Stimulated activated CD4-positive, alpha-beta T cell treated with anti-CD3 and anti-CD28 coated beads, Interleukin-12 subunit alpha, Interleukin-12 subunit beta, amount 100 ng/mL, for 24 hours (primary cell): ENCODE measurements around the gene UBA6.
"Not testable (repeated sequence)": the region's sequence is repeated elsewhere in the genome, so short reads cannot be mapped to it uniquely, and the experiment has no call there.

ENCODE experiments used
- DNase-seq, 2 experiments: peaks; one replicate each; pipeline ENCODE4 v3.0.0-alpha.2; 2020; ENCODE audit warnings: low read depth in 2 of 2

The UBA6 gene

DNA sequence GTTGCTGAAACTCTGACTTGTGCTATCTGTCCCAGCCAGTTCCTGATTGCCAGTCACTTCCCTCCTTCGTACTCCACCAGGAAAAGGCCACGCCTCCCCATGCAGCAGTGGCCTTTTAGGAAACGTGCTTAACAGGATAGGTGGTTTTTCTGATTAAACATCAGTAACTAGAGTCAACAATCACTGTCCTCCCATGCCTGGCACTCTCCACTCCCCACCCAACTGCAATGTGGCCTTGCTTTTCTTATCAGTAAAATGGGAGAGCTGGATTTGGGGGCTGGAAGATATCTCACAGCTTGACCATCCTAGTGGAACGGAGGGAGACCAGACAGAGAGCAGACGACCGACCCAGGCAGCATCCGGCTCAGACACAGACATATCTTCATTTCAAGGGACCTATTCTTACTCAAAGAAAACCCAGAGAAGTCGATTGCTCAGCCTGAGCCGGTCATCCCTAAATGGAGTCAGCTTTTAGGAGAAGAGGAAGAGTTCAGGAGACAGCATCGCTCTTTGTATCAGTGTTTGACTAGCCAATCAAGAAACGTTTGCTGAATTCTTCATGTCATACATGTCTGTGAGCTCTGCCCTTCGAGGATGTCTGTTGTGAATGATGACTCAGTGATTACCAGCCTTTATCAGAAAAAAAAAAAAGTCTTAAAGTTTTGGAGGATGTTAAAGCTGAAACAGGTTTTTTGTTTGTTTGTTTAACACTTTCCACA is 12.7 kb upstream of the UBA6 start:
- no peak for DNase-seq

DNA sequence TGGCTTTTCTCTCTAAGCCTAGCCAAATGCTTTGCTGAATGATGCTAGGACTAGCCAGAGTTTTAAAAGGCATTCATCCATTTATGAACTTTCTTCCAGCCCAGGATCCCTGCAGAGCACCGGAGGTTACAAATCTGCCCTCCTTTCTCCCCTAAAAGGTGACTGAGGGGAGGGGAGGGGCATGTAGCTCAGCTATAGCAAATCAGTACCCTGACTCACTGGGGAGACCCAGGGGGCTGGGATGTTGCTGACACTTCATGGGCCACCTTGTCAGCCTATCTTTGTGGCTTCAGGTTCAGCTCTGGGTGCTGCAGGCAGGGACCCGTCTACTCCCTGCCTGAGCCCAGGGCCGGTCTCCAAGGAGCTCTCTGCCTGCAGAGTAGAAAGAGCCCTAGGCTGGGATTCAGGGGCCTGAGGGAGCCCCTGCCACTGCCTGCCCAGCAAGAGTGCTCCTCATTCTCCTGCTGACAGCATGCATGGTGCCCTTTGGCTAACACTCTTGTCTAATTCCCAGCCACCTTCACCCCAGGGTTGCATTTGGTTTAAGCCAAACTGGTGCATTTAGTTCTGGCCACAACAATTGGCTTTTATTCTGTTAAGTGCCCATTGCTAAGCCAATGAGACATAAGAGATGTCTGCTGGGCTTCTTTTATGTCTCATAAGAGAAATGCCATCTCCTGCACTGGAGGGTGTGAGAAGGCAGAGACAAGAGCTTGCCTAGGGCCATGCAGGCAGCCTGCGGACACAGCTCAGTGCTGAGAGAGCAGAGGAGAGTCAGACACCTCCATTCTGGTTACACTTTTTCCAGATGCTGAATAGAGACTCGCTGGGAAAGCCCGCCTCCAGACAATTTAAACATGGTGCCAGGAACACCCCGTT is 11.9 kb upstream of the UBA6 start:
- no peak for DNase-seq

DNA sequence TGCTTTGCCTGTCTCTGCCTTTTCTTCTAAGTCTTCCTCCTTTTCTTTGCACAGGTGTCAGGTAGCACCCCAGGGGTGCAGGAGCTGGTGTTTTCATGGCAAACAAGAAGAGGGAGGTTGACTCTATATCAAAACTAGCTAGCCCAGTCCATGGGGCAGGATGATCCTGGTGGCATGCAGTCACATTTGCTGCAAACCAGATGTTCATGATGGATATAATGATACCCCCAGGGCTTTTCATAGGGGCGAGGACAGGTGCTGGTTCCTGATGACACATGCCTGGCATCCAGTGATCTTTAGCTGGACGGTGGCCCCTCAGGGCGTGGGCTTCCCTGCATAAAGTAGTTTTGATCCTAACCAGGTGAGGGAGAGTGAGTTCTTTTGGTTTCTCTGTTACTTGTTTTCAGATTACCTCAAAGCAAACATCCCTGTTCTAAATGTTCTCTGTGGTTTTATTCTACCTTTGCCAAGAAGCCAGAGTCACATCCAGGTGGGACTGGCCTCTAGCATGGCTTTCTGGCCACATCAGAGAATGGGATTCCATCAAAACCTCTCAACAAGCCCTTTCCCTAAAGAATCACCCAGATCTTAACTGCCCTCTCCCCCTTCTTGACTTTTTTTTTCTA is 11.2 kb upstream of the UBA6 start:
- no peak for DNase-seq

DNA sequence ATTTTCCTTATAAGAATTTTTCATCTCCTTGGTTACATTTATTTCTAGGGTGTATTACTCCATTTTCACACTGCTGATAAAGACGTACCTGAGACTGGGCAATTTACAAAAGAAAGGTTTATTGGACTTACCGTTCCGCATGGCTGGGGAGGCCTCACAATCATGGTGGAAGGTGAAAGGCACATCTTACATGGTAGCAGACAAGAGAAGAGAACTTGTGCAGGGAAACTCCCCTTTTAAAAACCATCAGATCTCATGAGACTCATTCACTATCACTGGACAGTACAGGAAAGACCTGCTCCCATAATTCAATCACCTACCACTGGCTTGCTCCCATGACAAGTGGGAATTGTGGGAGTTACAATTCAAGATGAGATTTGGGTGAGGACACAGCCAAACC is 5.7 kb upstream of the UBA6 start:
- not testable (repeated sequence) for DNase-seq

DNA sequence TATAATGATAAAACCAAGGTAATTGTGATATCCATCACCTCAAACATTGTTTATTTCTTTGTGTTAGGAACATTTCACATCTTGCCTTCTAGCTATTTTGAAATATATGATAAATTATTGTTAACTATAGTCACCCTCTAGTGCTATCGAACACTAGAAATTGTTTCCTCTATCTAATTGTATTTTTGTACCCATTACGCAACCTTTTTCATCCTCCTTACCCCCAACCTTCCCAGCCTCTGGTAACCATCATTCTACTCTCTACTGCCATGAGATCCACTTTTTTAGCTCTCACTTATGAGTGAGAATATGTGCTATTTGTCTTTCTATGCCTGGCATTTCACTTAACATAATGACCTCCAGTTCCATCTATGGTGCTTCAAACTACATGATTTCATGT is 3.9 kb upstream of the UBA6 start:
- DNase-seq, result no peak

DNA sequence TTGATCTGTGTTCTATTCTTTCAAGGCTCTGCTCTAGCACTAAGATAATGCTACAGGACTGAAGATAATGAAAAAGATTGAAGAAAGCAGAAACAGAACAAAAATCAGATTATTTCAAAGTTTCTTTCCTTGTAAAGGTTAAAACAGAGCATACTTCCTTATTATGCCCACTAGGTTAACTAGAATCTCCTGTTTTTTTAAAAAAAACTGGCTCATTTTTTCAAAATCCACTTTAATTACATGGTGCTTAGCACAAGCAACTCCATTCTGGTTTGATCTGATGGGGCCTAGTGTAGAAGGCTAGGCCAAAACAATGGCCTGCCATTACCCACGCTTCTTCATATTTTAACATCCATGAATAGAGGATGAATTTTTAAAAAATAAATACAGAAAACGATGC is 1.2 kb upstream of the UBA6 start:
- DNase-seq, result no peak

DNA sequence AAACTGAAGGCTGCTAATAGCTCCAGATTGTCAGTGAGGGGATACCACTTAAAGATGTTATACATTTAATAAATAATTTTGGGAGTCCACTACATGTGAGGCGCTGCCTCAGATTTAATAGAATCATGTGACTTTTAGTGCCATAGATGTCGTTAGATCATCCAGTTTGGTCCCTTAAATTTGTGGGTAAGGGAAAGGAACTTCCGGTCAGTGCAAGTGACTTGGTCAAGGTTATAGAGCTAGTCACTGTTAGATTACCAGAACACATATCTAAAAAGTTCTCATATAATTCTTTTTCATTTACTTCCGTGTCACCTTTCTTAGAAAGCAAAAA is 529 bp upstream of the UBA6 start:
- DNase-seq, result no peak

DNA sequence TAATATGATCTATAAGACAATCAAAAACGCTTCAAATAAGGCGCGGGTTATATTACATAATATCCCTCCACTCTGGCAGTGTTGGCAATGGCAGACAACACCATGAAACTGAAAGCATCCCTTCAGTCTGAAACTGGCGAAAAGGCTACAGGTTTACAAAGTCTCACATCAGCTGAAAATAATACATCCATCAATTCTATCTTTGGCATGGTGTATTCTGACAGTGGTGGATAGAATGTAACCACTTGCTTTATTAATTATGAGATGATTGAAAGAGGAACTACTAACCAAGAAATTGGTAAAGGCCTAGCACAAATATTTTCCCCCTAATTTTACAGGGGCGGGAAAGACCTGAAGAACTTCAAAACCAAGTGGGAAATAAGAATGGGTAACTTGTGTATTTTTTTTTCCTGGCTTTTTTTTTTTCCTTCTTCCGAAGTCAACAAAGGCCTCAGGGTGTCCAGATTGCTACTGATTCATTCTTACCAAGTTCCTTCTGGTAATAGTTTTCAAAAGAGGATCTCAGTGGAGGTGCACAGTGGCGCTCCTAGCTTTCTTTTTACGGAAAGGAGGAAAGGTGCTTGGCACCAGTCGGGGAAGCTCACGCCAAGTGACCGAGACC is 728 bp downstream of the UBA6 start:
- no peak for DNase-seq

DNA sequence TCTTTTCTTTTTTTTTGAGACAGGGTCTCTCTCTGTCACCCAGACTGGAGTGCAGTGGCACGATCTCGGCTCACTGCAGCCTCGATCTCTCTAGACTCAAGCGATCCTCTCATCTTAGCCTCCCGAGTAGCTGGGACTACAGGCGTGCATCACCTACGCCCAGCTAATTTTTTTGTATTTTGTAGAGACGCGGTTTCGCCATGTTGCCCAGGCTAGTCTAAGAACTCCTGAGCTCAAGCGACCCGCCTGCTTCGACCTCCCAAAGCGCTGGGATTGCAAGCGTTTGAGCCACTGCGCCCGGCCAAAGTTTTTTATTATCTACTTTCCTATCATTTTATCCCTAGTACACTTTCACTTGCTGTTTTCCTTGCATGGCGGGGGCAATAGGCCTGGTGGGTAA is 1.4 kb downstream of the UBA6 start:
- no peak for DNase-seq

DNA sequence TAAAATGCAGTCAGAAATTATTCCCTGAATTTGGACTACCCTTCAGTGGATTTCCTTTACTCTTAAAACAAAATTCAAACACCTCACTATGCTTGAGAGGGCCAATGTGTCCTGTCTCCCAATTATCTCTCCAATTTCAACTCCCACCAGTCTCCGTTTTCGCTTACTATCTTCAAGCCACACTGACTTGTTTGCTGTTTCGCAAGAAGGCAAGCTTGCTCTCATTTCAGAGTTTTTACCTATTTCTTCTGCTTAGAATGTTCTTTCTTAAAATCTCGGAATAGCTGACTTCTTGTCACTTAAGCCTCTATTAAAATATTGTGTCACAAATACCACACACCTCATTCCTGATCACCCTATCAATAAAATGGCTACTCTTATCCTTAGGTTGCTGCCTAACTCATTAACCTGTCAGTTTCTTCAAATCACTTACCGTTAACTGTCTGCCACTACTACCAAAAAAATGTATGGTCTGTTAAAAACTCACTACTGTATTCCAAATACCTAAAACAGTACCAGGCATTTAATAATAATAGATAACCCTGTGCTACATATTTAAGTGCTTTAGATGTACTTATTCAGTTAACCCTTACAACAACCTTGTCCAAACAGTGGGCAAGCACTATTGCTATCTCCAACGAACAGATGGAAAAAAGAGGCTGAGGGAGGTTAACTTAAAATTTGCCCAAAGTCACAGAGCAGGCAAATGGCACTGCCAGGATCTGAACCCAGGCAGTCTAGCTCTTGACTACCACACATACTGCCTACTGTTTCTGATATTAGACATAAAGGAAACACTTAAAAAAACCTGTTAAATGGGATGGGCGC is 2.9 kb downstream of the UBA6 start:
- no peak for DNase-seq

DNA sequence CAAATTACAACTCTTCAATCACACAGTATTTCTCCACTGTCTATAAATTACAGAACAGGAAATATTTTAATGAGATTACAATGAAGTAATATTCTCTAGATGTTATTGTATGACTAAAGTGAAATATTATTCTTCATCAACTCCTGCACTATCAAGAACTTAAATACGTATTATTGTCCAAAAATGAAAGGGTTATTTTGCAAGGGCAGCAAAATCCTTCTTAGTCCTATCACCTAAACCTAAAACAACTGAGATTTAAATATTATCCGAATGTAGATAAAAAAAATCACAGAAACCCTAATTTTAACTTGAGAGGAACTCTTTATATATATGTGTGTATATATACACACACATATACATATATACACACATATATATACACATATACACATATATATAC is 4.9 kb downstream of the UBA6 start:
- DNase-seq, result no peak

DNA sequence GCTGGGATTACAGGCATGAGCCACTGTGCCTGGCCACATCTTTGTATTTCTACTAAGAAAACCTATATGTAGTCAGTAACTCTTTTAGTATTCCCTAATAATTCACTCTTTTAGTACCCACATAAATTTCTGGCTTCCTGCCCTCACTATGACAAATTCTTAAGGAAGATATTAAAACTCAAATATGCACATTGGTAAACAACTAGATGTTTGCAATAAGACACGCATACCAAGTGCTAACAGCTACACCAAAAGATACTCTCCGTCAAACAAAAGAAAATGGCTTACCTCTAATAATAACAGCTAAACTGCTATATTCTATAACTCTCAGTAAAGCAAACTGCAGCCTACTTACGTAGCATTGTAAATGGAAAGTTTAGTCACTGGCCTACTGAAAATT is 6.3 kb downstream of the UBA6 start:
- DNase-seq, result no peak

DNA sequence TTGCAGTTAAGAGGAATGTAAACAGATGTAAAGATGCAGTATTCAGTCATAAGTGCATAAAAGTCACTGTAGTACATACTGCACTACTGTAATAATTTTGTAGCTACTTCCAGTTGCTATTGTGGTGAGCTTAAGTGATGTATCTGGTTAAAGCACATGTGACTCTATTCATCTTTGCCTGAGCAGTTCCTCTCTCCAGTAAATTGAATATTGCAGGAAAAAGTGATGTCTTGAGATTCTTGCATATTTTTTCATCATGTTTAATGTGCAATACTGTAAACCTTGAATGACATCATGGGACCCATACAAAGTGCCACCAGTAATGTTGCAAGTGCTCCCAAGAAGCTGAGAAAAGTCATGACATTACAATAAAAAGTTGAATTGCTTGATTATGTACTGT is 9.6 kb downstream of the UBA6 start:
- DNase-seq, result no peak

DNA sequence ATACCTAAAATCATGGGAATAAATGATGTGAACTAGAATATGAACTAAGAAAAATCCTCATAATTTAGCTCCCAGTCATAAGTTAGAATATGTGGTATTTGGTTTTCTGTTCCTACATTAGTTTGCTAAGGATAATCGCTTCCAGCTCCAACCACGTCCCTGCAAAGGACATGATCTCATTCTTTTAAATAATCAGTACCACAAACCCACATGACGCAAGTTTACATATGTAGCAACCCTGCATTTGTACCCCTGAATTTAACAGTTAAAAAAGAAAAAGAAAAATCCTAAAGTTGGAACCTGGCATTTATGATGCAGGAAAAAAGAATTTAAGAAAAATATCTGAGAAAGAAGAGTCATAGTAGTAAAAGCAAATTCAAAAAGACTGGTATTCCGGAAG is 13.3 kb downstream of the UBA6 start:
- DNase-seq, result no peak

DNA sequence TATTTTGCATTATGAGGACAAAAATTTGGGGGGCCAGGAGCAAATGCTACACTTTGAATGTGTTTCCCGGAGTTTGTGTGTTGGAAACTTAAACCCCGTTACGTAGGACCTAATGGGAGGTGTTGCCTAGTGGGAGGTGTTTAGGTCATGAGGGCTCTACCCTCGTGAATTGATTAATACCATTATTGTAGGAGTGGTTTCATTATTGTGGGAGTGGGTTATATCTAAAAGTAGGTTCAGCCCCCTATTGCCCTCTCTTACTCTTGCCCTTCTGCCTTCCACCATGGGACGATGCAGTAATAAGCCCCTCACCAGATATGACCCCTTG is 15.5 kb downstream of the UBA6 start:
- DNase-seq, result no peak

DNA sequence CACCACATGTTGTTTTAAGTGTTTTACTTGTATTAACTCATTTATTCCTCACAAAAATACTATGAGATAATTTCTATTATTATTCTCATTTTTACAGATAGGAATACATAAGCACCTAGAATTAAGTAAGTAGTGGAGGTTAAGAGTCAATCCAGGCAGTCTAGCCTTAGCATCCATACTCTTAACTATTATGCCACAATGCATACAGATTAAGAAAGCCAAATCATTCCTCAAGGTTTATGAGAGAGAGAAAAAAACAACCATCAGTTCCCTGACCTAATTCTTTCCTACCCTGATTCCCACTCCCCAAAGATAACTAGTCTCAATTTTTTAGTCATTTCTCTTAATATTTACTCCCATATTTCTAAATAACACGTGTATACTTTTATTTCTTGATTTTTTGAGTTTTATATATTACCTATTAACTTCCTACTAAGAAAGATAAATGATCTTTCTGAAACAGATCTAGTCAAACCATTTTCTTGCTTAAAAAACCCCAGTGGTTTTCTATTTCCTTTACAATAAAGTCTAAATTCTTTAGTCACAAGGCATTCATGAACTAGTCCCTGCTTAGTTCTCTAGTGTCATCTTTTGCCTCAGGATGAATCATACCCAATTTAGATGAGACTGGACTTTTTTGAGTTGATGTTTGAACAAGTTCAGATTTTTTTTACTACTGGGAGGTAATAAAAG is 16.0 kb downstream of the UBA6 start:
- no peak for DNase-seq

DNA sequence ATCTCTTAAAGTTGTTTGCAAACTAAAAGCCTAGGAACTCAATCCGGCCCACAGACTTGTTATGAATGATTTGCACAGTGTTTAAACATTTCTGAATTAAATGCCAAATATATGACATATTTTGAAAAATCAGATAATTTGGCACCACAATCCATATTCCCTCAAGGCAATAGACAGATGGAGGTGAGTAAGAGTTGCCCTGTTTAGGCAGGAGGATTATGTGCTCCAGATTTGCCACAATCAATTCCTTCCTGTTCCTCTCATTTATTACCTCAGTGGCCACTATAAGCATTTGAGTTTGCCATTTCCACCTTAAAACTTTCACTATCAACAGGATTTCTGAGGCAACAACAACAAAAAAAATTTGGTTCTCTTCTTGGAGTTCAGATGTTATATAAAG is 18.7 kb downstream of the UBA6 start:
- no peak for DNase-seq

DNA sequence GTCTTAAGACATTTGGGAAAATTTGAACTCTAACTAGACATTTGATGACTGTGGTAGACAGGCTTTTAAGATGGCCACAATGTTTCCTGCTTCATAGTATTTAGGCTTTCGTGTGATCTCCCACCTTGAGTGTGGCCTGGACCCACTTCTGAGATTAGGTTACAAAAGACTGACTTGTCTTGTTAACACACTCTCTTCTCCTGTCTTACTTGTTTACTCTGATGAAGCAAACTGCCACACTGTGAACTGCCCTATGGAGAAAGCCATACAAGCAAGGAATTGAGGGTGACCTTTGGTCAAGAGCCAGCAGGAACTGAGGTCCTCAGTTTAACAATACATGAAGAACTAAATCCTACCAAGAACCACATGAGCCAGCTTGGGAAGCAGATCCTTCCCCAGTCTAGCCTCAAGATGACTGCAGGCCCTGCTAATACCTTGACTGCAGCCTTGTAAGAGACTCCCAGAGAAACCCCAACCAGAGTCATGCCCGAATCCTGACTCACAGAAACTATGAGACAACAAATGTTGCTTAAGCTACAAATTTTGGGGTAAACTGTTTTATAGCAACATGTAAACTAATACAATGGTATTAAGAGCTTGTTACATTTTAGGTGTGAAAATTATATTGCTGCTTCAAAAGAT is 20.3 kb downstream of the UBA6 start:
- no peak for DNase-seq

DNA sequence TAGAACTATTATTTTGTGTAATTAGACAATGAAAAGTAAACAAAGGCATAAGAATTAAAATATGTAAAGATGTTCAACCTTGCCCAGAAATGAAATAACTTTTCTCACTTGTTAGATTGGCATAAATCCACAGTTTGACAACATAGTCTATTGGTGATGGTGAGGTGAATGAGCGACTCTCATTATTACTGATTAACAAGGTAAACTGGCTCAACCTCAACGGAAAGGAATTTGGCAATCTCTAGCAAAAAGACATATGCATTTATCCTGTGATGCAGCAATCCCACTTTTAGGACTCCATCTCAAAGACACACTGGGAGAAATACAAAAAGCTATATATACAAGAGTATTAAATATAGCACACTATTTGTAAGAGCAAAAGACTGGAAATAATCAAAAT is 22.3 kb downstream of the UBA6 start:
- no peak for DNase-seq

DNA sequence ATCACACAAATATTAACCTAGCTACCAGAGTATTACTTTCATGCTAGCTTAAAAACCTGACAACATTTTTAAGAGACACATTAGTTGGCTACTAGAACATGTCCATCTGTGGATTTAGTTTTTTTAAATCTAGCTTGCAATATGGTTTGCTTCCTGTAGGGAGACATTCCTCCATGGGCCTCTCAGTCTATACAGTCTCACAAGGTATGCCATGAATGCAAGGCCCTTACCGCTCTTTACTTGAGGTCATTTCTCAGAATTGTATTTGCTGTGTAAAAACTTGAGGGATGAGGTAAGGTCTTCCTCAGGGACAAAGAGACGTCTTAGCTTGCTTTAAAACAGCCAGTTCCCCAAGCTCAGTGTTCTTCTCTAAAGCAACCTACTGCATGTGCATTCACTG is 26.9 kb downstream of the UBA6 start:
- no peak for DNase-seq

DNA sequence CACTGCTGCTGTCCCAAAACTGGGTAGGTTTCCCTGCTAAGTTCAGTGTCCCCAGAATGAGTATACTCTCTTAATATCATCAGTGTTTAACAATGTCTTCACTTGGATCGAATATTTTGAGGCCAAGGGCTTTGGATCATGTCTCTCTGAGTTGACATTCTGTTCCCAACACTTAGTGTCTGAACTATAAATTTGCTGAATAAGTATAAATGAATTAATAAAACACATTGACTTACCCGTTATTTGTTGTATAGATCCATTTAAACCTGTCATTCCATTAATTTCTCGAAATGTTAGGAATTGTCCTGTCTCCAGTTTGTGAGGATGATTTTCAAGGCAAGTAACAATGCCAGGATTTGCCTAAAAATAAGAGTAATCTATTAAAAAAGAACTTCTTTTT is 32.6 kb downstream of the UBA6 start:
- no peak for DNase-seq
